NCI-H82 treated with DMSO at 0.1 percent for 48 hours (cell line): ENCODE results near the gene ABO.
"Not testable (repeated sequence)": the region's sequence is repeated elsewhere in the genome, so short reads cannot be mapped to it uniquely, and the experiment has no call there.

ENCODE experiments used
- DNase-seq: peaks from one replicate; lab custom pipeline; 2025; ENCODE audit not compliant: unreplicated experiment; lab: John Stamatoyannopoulos, UW

Gene ABO

GRCh38 chr9:133227242-133227860, 47.6 kb downstream of the ABO start:
- no peak for DNase-seq

GRCh38 chr9:133226219-133227171, 48.5 kb downstream of the ABO start:
- DNase-seq: no peak

- no peak for DNase-seq
These were observed 49.6 kb downstream of the ABO start for GRCh38 chr9:133225171-133226011.

GRCh38 chr9:133224762-133225161, 50.2 kb downstream of the ABO start:
- no peak for DNase-seq

GRCh38 chr9:133223159-133223756, 51.7 kb downstream of the ABO start:
- DNase-seq: not testable (repeated sequence)

GRCh38 chr9:133221994-133222393, 53.0 kb downstream of the ABO start:
- DNase-seq: not testable (repeated sequence)

GRCh38 chr9:133221177-133221809, 53.7 kb downstream of the ABO start:
- DNase-seq: no peak

- DNase-seq: not testable (repeated sequence)
These were observed 56.7 kb downstream of the ABO start for GRCh38 chr9:133218049-133218975.

GRCh38 chr9:133217333-133217988, 57.5 kb downstream of the ABO start:
- not testable (repeated sequence) for DNase-seq

- DNase-seq: not testable (repeated sequence)
These were observed 60.7 kb downstream of the ABO start for GRCh38 chr9:133214276-133214675.

GRCh38 chr9:133210609-133211008, 64.4 kb downstream of the ABO start:
- no peak for DNase-seq

- no peak for DNase-seq
These were observed 64.8 kb downstream of the ABO start for GRCh38 chr9:133210202-133210532.

GRCh38 chr9:133209327-133210201, 65.4 kb downstream of the ABO start:
- DNase-seq: not testable (repeated sequence)

GRCh38 chr9:133208880-133209300, 66.1 kb downstream of the ABO start, which contains the start of gene OBP2B:
Gene OBP2B (minus strand): TSS chr9:133209250. CDS start chr9:133209199, 51 bp downstream.
- DNase-seq: not testable (repeated sequence)

GRCh38 chr9:133208171-133208879, 66.7 kb downstream of the ABO start:
- DNase-seq: not testable (repeated sequence)

GRCh38 chr9:133207540-133208170, 67.3 kb downstream of the ABO start:
- no peak for DNase-seq
